IPS-18a (cell line): Measurements from ENCODE around the gene BSN.
A peak's percentile ranks its signal among the peaks of the same experiment; 100 is the strongest.

Source experiments
- H3K27ac ChIP-seq: one replicate; pipeline ENCODE4 v1.5.1; 2013; ENCODE audit warnings: low read length
- H3K27me3 ChIP-seq: one replicate; pipeline ENCODE4 v1.6.1; 2013; ENCODE audit warnings: mild to moderate bottlenecking, low read length; ENCODE audit not compliant: control insufficient read depth, insufficient read depth
- H3K36me3 ChIP-seq: one replicate; pipeline ENCODE4 v1.6.1; 2013; ENCODE audit warnings: low read depth, low read length; ENCODE audit not compliant: control insufficient read depth
- H3K4me1 ChIP-seq: one replicate; pipeline ENCODE4 v1.6.1; 2013; ENCODE audit warnings: low read depth, low read length; ENCODE audit not compliant: control insufficient read depth
- H3K4me3 ChIP-seq: one replicate; pipeline ENCODE4 v1.5.1; 2013; ENCODE audit warnings: low read length
- H3K9ac ChIP-seq: one replicate; pipeline ENCODE4 v1.6.1; 2013; ENCODE audit warnings: mild to moderate bottlenecking, low read length, moderate library complexity
- H3K9me3 ChIP-seq: one replicate; pipeline ENCODE4 v1.6.1; 2013; ENCODE audit warnings: low read depth, low read length; ENCODE audit not compliant: control insufficient read depth

BSN gene

GRCh38 chr3:49536875-49537533 lies 17.3 kb upstream of the BSN start:
- Histone ChIP-seq H3K9me3 (no peaks in the 10 kb centered on the region), H3K27ac (no peak overlapping the region), H3K4me3 (no peak overlapping the region), H3K9ac (peak overlapping the region; percentile 23), H3K27me3 (peaks cover 7% of the 10 kb centered on the region), H3K36me3 (peaks cover 15% of the 10 kb centered on the region), H3K4me1 (peaks cover 12% of the 10 kb centered on the region)

GRCh38 chr3:49539659-49540560 lies 14.4 kb upstream of the BSN start:
- H3K4me3 ChIP-seq: peak overlapping the region; percentile 79
- H3K27ac ChIP-seq: no peak overlapping the region
- peaks cover 7% of the 10 kb centered on the region for H3K4me1 ChIP-seq
- no peaks in the 10 kb centered on the region for H3K9me3 ChIP-seq
- peaks cover 7% of the 10 kb centered on the region for H3K27me3 ChIP-seq
- peak overlapping the region; percentile 58 for H3K9ac ChIP-seq
- no peaks in the 10 kb centered on the region for H3K36me3 ChIP-seq

DNA sequence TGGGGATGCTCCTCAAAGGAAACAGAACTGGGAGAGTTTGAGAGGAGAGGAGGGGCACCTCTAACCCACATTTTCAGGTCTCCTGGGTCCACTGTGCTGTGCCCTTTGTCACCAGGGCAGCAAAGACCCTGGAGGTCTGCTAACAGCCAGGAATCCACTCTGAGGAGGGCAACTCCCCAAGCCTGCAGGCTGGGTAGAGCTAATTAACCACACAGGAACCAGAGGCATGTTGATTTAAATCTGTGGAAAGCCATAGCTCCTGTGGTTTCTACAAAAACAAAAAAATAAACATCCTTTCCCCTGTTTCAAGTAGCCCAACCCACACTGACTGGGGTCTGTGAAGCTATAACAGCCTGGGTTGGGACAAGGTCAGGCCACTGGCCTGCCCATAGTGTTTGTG lies 2.2 kb upstream of the BSN start:
- H3K9ac ChIP-seq: no peak overlapping the region
- no peaks in the 10 kb centered on the region for H3K9me3 ChIP-seq
- H3K36me3 ChIP-seq: no peaks in the 10 kb centered on the region
- no peak overlapping the region for H3K27ac ChIP-seq
- H3K27me3 ChIP-seq: peaks cover 14% of the 10 kb centered on the region
- peaks cover 11% of the 10 kb centered on the region for H3K4me1 ChIP-seq
- H3K4me3 ChIP-seq: no peak overlapping the region

- Histone ChIP-seq H3K4me1 (peaks cover 11% of the 10 kb centered on the region), H3K4me3 (peak overlapping the region; percentile 95), H3K27me3 (peaks cover 14% of the 10 kb centered on the region), H3K27ac (no peak overlapping the region), H3K9me3 (no peaks in the 10 kb centered on the region), H3K36me3 (no peaks in the 10 kb centered on the region), H3K9ac (peak overlapping the region; percentile 78)
Measured at GRCh38 chr3:49553324-49553691, 969 bp upstream of the BSN start.

DNA sequence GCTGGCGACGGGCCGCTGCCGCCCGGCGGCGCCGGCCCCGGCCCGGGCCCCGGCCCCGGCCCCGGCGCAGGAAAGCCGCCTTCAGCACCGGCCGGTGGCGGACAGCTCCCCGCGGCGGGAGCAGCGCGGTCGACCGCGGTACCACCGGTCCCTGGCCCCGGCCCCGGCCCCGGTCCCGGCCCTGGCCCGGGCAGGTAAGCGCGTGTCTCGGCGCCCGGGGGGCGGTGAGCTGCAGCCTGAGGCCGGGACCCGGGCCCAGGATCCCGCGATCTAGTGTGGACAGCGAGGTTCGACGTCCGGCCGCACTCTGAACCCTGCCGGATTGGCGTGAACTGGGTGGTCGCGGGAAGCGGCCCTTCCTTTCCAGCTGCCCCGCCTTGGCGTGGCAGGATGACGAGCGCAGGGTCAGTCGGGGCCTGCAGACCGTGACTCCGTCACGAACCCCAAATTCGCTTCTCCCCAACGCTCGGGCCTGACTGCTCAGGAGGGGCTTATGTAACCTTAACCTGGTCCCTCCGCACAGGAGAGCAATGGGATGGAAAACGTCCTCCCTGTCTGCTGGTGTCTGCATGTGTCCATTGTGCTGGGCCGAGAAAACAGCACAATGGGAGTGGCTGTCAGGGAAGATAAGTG lies 472 bp downstream of the BSN start:
- no peak overlapping the region for H3K27ac ChIP-seq
- H3K36me3 ChIP-seq: no peaks in the 10 kb centered on the region
- H3K27me3 ChIP-seq: peaks cover 14% of the 10 kb centered on the region
- H3K4me3 ChIP-seq: peak overlapping the region; percentile 73
- no peaks in the 10 kb centered on the region for H3K9me3 ChIP-seq
- H3K4me1 ChIP-seq: peaks cover 11% of the 10 kb centered on the region
- peak overlapping the region; percentile 30 for H3K9ac ChIP-seq

GRCh38 chr3:49556500-49557275 lies 2.4 kb downstream of the BSN start:
- no peak overlapping the region for H3K9ac ChIP-seq
- no peaks in the 10 kb centered on the region for H3K36me3 ChIP-seq
- no peak overlapping the region for H3K27ac ChIP-seq
- peaks cover 11% of the 10 kb centered on the region for H3K4me1 ChIP-seq
- H3K27me3 ChIP-seq: peaks cover 14% of the 10 kb centered on the region
- H3K4me3 ChIP-seq: no peak overlapping the region
- H3K9me3 ChIP-seq: no peaks in the 10 kb centered on the region

- Histone ChIP-seq H3K27me3 (no peaks in the 10 kb centered on the region), H3K9ac (no peak overlapping the region), H3K4me1 (no peaks in the 10 kb centered on the region), H3K4me3 (no peak overlapping the region), H3K9me3 (no peaks in the 10 kb centered on the region), H3K36me3 (no peaks in the 10 kb centered on the region), H3K27ac (no peak overlapping the region)
Measured at GRCh38 chr3:49563040-49563578, 8.8 kb downstream of the BSN start.

DNA sequence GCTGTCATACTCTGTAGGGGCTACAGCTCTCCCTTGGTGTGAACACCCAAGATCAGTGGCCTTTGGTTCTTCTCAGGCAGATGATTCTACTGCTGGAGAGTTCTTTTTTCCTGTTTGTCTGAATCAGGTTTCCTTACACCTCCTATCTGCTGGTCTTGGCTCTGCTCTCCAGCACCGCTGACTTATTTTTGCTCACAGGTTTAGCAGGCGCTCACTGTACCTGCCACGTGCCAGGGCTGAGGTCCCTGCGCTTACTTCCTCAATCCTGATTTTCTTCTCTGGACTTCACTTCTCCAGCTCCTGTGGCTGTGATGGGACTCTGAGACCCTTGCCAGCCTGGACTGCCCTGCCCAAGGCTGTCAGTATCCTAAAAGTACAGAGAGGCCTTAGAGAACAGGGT lies 9.5 kb downstream of the BSN start:
- no peak overlapping the region for H3K4me3 ChIP-seq
- no peaks in the 10 kb centered on the region for H3K9me3 ChIP-seq
- no peaks in the 10 kb centered on the region for H3K27me3 ChIP-seq
- no peaks in the 10 kb centered on the region for H3K4me1 ChIP-seq
- no peak overlapping the region for H3K27ac ChIP-seq
- no peaks in the 10 kb centered on the region for H3K36me3 ChIP-seq
- no peak overlapping the region for H3K9ac ChIP-seq

DNA sequence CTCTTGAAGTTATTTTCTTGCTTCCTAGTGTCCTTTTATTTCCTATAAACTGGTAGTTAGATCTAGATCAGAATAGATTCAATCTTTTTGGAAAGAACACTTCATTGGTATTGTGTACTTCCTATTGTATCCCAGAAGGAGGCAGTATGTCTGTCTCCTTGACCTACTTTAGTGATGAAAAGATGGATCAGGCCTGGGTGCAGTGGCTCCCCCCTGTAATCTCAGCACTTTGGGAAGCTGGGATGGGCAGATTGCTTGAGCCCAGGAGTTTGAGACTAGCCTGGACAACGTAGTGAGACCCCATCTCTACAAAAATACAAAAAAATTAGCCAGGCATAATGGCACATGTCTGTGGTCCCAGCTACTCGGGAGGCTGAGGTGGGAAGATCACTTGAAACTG lies 12.0 kb downstream of the BSN start:
- H3K9me3 ChIP-seq: no peaks in the 10 kb centered on the region
- no peaks in the 10 kb centered on the region for H3K36me3 ChIP-seq
- no peak overlapping the region for H3K4me3 ChIP-seq

DNA sequence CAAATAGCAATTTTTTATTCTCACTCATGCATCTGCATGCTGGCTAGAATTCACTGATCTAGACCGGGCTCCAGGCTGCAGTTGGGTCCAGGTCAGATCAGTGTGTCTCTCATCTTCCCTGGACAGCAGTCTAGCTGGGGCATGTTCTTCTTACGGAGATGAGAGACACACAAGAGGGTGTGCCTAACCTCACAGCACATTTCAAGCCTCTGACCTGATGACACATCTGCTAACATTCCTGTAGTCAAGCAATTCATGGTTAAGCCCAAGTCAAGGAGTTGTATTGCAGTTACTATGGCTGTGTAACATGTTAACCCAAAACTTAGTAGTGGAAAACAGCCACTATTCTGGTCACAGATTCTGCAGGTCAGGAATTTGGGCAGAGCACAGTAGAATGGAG lies 13.1 kb downstream of the BSN start:
- H3K4me1 ChIP-seq: peaks cover 17% of the 10 kb centered on the region
- H3K9me3 ChIP-seq: no peaks in the 10 kb centered on the region
- H3K27me3 ChIP-seq: no peaks in the 10 kb centered on the region
- no peak overlapping the region for H3K27ac ChIP-seq
- no peak overlapping the region for H3K4me3 ChIP-seq
- no peaks in the 10 kb centered on the region for H3K36me3 ChIP-seq
- H3K9ac ChIP-seq: no peak overlapping the region

More for the DNA sequence above, 12.0 kb downstream of the BSN start:
- peaks cover 17% of the 10 kb centered on the region for H3K4me1 ChIP-seq
- no peaks in the 10 kb centered on the region for H3K27me3 ChIP-seq
- H3K9ac ChIP-seq: no peak overlapping the region
- no peak overlapping the region for H3K27ac ChIP-seq

DNA sequence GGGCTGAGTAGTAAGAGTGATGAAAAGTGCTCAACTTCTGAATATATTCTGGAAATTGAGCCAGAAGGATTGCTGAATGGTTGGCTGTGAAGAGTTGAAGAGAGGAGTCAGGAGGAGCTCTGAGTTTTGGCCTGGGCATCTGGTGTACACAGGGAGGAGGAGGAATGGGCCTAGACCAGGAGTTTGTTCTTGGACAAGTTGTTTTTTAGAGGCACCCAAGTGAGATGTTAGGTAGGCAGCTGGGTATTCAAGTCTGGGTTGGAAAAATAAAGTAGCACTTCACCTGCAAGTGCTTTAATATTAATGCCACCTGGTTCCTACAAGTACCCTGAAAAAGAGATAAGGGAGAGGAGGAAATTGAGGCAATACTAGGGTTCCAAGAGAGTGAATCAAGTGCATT lies 14.7 kb downstream of the BSN start:
- Histone ChIP-seq H3K4me1 (peaks cover 17% of the 10 kb centered on the region), H3K36me3 (no peaks in the 10 kb centered on the region), H3K27me3 (no peaks in the 10 kb centered on the region)

More for the DNA sequence above, 14.7 kb downstream of the BSN start:
- Histone ChIP-seq H3K27ac (no peak overlapping the region), H3K9ac (no peak overlapping the region), H3K9me3 (no peaks in the 10 kb centered on the region), H3K4me3 (no peak overlapping the region)
